ENCODE measurements around the gene LHPP.

- TF ChIP-seq CTCF (conservative IDR thresholded peaks at IDR 0.05; ENCODE audit: low read depth in 2 of 2) (no peak), EZH2 (IDR thresholded peaks at IDR 0.05; ENCODE audit: low read depth, unreplicated experiment) (no peak), POLR2AphosphoS5 (IDR thresholded peaks at IDR 0.05; ENCODE audit: low read depth) (no peak), CREB1 (CRISPR knock-in tag; IDR thresholded peaks at IDR 0.05; ENCODE audit: low read depth) (no peak), JUNB (IDR thresholded peaks at IDR 0.05; ENCODE audit: unreplicated experiment) (no peak), ZNF331 (CRISPR knock-in tag; IDR thresholded peaks at IDR 0.05; ENCODE audit: low read depth) (no peak), EZH2phosphoT487 (IDR thresholded peaks at IDR 0.05; ENCODE audit: unreplicated experiment) (no peak), NANOG (IDR thresholded peaks at IDR 0.05; ENCODE audit: borderline replicate concordance) (no peak), ZNF462 (CRISPR knock-in tag; IDR thresholded peaks at IDR 0.05) (no peak), REST (IDR thresholded peaks at IDR 0.05; ENCODE audit: unreplicated experiment) (no peak), ZNF114 (CRISPR knock-in tag; IDR thresholded peaks at IDR 0.05) (no peak), STAT1 (IDR thresholded peaks at IDR 0.05; ENCODE audit: unreplicated experiment) (no peak)
Measured at GRCh38 chr10:124543971-124544370, 82.3 kb downstream of the LHPP start.

All from GM23338 (cell line).